CD4-positive, alpha-beta T cell treated with Interleukin-10 for 1 hour (primary cell): ENCODE measurements around the gene LHX3.
A peak's percentile ranks its signal among the peaks of the same experiment; 100 is the strongest.

Experiments
- DNase-seq: peaks from one replicate; pipeline ENCODE4 v3.0.0-alpha.2; 2020

The LHX3 gene

GRCh38 chr9:136174779-136175615, 29.9 kb downstream of the LHX3 start:
- no peak for DNase-seq

GRCh38 chr9:136173648-136174290, 31.2 kb downstream of the LHX3 start:
- DNase-seq, result no peak

GRCh38 chr9:136172412-136173079, 32.4 kb downstream of the LHX3 start:
- no peak for DNase-seq

GRCh38 chr9:136171801-136172411, 33.0 kb downstream of the LHX3 start:
- DNase-seq, result no peak

GRCh38 chr9:136171009-136171800, 33.7 kb downstream of the LHX3 start:
- DNase-seq, result no peak

GRCh38 chr9:136170006-136170901, 34.7 kb downstream of the LHX3 start:
- peak; percentile 39 for DNase-seq

GRCh38 chr9:136169495-136169894, 35.4 kb downstream of the LHX3 start:
- DNase-seq, result no peak

GRCh38 chr9:136163248-136163850, 41.6 kb downstream of the LHX3 start:
- DNase-seq, result no peak

GRCh38 chr9:136160995-136161610, 43.8 kb downstream of the LHX3 start:
- DNase-seq, result no peak

- DNase-seq, result no peak
Measured at GRCh38 chr9:136160381-136160841, 44.5 kb downstream of the LHX3 start.

- no peak for DNase-seq
Measured at GRCh38 chr9:136159851-136160250, 45.1 kb downstream of the LHX3 start.

GRCh38 chr9:136157477-136158265, 47.3 kb downstream of the LHX3 start:
- no peak for DNase-seq

- DNase-seq, result no peak
Measured at GRCh38 chr9:136156209-136157120, 48.5 kb downstream of the LHX3 start.

GRCh38 chr9:136155576-136155975, 49.4 kb downstream of the LHX3 start:
- DNase-seq, result no peak

GRCh38 chr9:136154943-136155342, 50.0 kb downstream of the LHX3 start:
- DNase-seq, result no peak

GRCh38 chr9:136153381-136154065, 51.4 kb downstream of the LHX3 start:
- no peak for DNase-seq

- DNase-seq, result no peak
Measured at GRCh38 chr9:136152931-136153330, 52.0 kb downstream of the LHX3 start.

GRCh38 chr9:136152543-136152866, 52.4 kb downstream of the LHX3 start:
- DNase-seq, result no peak
